OCI-LY3 (cell line): ENCODE data around the gene POLR3GL.

Source experiments
- EZH2phosphoT487 ChIP-seq: fragments of 200-600 bp; shearing (Covaris generic); IDR thresholded peaks from 2 replicates; pipeline ENCODE4 v1.6.1; 2018; ENCODE audit warnings: antibody characterized with exemption, mixed run types, low read depth
- TF ChIP-seq, protein P1 (sequence below): fragments of 200-600, 300-600 bp; sonication (generic); IDR thresholded peaks from 2 replicates; pipeline ENCODE4 v1.5.1; 2014; ENCODE audit warnings: antibody characterized with exemption, low read length, low read depth

DNA sequence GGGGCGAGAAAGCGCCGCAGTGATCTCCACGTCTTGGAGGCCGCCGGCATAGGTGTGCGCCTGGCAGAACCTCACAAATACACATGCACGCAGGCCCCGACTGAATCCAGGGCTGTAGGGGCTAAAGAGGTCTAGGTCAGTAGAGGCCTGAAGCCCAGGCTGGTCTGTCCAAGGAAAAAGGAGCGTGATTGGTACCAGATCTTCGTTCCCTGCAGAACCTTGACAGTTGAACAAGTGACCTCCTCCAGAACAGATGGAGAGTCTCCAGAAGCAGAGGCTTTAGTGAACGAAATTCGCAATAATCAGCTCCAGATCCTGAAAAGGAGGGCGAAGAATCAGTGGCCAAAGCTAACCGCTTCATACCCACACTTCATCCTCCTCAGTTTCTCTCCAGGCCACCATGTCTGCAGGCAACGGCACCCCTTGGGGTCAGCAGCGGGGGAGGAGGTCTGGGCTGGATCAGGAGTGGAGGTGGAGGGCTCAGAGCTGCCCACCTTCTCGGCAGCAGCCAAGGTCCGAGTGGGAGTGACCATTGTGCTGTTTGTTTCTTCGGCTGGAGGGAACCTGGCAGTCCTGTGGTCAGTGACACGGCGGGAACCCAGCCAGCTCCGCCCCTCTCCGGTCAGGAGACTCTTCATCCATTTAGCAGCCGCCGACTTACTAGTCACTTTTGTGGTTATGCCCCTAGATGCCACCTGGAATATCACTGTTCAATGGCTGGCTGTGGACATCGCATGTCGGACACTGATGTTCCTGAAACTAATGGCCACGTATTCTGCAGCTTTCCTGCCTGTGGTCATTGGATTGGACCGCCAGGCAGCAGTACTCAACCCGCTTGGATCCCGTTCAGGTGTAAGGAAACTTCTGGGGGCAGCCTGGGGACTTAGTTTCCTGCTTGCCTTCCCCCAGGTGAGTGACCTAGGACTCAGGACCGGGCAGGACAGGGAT lies 45.2 kb upstream of the POLR3GL start:
- TF ChIP-seq, protein P1, sequence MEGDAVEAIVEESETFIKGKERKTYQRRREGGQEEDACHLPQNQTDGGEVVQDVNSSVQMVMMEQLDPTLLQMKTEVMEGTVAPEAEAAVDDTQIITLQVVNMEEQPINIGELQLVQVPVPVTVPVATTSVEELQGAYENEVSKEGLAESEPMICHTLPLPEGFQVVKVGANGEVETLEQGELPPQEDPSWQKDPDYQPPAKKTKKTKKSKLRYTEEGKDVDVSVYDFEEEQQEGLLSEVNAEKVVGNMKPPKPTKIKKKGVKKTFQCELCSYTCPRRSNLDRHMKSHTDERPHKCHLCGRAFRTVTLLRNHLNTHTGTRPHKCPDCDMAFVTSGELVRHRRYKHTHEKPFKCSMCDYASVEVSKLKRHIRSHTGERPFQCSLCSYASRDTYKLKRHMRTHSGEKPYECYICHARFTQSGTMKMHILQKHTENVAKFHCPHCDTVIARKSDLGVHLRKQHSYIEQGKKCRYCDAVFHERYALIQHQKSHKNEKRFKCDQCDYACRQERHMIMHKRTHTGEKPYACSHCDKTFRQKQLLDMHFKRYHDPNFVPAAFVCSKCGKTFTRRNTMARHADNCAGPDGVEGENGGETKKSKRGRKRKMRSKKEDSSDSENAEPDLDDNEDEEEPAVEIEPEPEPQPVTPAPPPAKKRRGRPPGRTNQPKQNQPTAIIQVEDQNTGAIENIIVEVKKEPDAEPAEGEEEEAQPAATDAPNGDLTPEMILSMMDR, result no peak
- no peak for TF ChIP-seq EZH2phosphoT487
